HUES64 (cell line): ENCODE results near the gene NANS.
"Not testable (repeated sequence)": the region's sequence is repeated elsewhere in the genome, so short reads cannot be mapped to it uniquely, and the experiment has no call there.

Experiments
- H3K27ac ChIP-seq: 2 replicates; pipeline ENCODE4 v1.7.0; 2013; ENCODE audit warnings: low read depth, low read length, inconsistent platforms
- H3K27me3 ChIP-seq: 2 replicates; pipeline ENCODE4 v1.6.1; 2013; ENCODE audit warnings: mild to moderate bottlenecking, low read length; ENCODE audit not compliant: insufficient read depth
- H3K36me3 ChIP-seq: 2 replicates; pipeline ENCODE4 v1.6.1; 2013; ENCODE audit warnings: mild to moderate bottlenecking, low read length; ENCODE audit not compliant: insufficient read depth
- H3K4me1 ChIP-seq: 2 replicates; pipeline ENCODE4 v1.6.1; 2013; ENCODE audit warnings: mild to moderate bottlenecking, low read length, moderate library complexity; ENCODE audit not compliant: insufficient read depth
- H3K4me3 ChIP-seq: 2 replicates; pipeline ENCODE4 v1.5.1; 2013; ENCODE audit warnings: mild to moderate bottlenecking, low read length, moderate library complexity
- H3K9ac ChIP-seq: 2 replicates; pipeline ENCODE4 v1.6.1; 2013; ENCODE audit warnings: mild to moderate bottlenecking, low read depth, low read length
- H3K9me3 ChIP-seq: 2 replicates; pipeline ENCODE4 v1.6.1; 2013; ENCODE audit warnings: low read depth, low read length; ENCODE audit not compliant: insufficient read depth
- WGBS: fragments of 150-250, 120-280 bp; methylation state at CpG from one replicate; pipeline ENCODE4 v1.1.7; 2013; ENCODE audit warnings: missing lambda C conversion rate; 5-methylcytosine and 5-hydroxymethylcytosine counted together

Gene NANS

GRCh38 chr9:98124637-98125426 lies 68.3 kb downstream of the NANS start:
- no peak overlapping the region for H3K9ac ChIP-seq
- no peaks in the 10 kb centered on the region for H3K4me1 ChIP-seq
- H3K27me3 ChIP-seq, result no peaks in the 10 kb centered on the region
- no peak overlapping the region for H3K27ac ChIP-seq
- no peak overlapping the region for H3K4me3 ChIP-seq
- H3K36me3 ChIP-seq, result peaks cover 42% of the 10 kb centered on the region
- no peaks in the 10 kb centered on the region for H3K9me3 ChIP-seq
- WGBS, result 94% methylated on average over 15 of the region's 15 CpGs

GRCh38 chr9:98127226-98127625 lies 70.7 kb downstream of the NANS start:
- Histone ChIP-seq H3K27ac (no peak overlapping the region), H3K4me1 (no peaks in the 10 kb centered on the region), H3K4me3 (no peak overlapping the region), H3K9ac (no peak overlapping the region), H3K9me3 (no peaks in the 10 kb centered on the region), H3K36me3 (peaks cover 48% of the 10 kb centered on the region), H3K27me3 (no peaks in the 10 kb centered on the region)
- WGBS, result 97% methylated on average over 8 of the region's 8 CpGs

GRCh38 chr9:98128316-98128715 lies 71.8 kb downstream of the NANS start:
- WGBS, result 94% methylated on average over 16 of the region's 16 CpGs
- Histone ChIP-seq H3K27me3 (no peaks in the 10 kb centered on the region), H3K27ac (no peak overlapping the region), H3K9me3 (no peaks in the 10 kb centered on the region), H3K9ac (no peak overlapping the region), H3K4me3 (no peak overlapping the region), H3K36me3 (peaks cover 54% of the 10 kb centered on the region), H3K4me1 (no peaks in the 10 kb centered on the region)

DNA sequence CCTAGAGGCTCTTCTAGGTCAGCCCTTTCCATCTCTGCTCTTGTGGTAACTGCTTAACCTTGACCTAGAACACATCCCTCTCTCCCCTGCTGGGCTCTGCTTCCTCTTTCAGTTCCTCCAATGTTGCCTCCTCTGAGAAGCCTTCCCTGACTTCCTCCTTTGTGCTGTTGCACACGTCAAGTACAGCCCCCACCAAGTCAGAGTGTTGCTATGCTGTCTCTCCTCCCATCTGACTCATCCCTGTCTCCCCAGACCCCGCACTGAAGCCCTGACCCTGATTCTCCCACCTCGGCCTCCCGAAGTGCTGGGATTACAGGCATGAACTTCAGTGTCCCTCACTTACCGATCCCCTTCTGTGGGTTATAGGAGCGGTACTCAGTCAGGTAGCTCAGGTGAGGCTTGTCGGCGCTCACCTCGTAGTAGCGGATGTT lies 72.9 kb downstream of the NANS start:
- Histone ChIP-seq H3K27me3 (no peaks in the 10 kb centered on the region), H3K4me1 (no peaks in the 10 kb centered on the region), H3K27ac (no peak overlapping the region), H3K36me3 (peaks cover 57% of the 10 kb centered on the region), H3K9ac (no peak overlapping the region), H3K4me3 (no peak overlapping the region), H3K9me3 (no peaks in the 10 kb centered on the region)
- 88% methylated on average over 10 of the region's 10 CpGs for WGBS

GRCh38 chr9:98130060-98130459 lies 73.5 kb downstream of the NANS start:
- H3K27me3 ChIP-seq, H3K27ac ChIP-seq, H3K9me3 ChIP-seq, H3K4me3 ChIP-seq, H3K4me1 ChIP-seq, H3K9ac ChIP-seq: not testable (repeated sequence)
- H3K36me3 ChIP-seq, result peaks cover 54% of the 10 kb centered on the region
- WGBS, result 96% methylated on average over 4 of the region's 4 CpGs

DNA sequence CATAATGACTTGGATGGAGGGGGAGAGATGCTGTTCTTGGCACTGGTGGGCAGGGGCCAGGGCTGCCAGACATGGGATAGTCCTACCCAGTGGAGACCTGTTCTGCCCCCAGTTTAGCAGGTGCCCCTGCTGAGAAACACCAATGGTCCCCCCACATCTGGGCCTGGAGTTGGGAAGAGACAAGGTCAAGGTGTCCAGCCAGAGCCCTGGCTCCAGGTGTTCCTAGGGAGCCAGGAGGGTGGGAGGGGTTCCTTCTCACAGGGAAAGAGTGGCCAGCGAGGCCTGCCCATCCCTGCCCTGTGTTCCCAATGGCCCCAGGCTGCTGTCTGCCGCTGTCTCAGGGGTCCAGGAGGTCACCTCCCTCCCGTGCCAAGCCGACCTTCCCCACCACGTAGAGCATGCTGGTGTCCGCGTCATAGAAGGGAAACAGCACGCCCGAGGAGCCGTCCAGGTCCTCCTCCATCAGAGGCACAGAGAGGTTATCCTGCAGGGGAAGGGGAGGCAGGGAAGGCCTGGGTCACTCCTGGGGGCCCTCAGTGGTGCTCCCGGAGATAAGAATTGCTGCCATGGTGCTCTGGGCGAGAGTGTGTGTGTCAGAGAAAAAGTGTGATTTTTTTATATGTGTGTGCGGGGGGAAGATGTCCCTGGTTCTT lies 74.2 kb downstream of the NANS start:
- Histone ChIP-seq H3K27me3 (no peaks in the 10 kb centered on the region), H3K36me3 (peaks cover 53% of the 10 kb centered on the region), H3K4me3 (no peak overlapping the region), H3K9ac (no peak overlapping the region), H3K4me1 (no peaks in the 10 kb centered on the region), H3K9me3 (no peaks in the 10 kb centered on the region), H3K27ac (no peak overlapping the region)
- WGBS, result 96% methylated on average over 13 of the region's 13 CpGs

- Histone ChIP-seq H3K36me3 (peaks cover 42% of the 10 kb centered on the region; the same call in 1 of the 2 replicates), H3K27ac (no peak overlapping the region), H3K27me3 (no peaks in the 10 kb centered on the region), H3K4me1 (no peaks in the 10 kb centered on the region), H3K4me3 (no peak overlapping the region), H3K9me3 (no peaks in the 10 kb centered on the region), H3K9ac (no peak overlapping the region)
- WGBS, result 93% methylated on average over 9 of the region's 9 CpGs
Observed at GRCh38 chr9:98132158-98132557, 75.6 kb downstream of the NANS start.
